ENCODE results near the gene VPS11.
"Not testable (repeated sequence)": the region's sequence is repeated elsewhere in the genome, so short reads cannot be mapped to it uniquely, and the experiment has no call there.

VPS11 gene

DNA sequence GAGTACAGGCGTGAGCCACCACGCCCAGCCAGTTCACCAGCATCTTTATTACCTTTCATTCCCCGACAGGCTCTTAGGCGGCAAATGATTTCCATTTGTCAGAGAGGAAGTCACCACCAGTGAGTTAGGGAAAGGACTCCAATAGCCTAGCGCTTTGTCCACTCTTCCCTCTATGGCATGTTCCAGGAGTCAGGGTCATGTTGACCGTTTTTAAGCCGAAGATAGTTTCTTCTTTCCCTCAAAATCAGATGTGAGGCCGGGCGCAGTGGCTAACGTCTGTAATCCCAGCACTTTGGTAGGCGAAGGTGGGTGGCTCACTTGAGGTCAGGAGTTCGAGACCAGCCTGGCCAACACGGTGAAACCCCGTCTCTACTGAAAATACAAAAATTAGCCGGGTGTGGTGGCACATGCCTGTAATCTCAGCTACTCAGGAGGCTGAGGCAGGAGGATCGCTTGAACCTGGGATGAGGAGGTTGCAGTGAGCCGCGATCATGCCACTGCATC, 35.6 kb downstream of the VPS11 start:
- DNase-seq (ENCODE audit: low spot score) = not testable (repeated sequence)

DNA sequence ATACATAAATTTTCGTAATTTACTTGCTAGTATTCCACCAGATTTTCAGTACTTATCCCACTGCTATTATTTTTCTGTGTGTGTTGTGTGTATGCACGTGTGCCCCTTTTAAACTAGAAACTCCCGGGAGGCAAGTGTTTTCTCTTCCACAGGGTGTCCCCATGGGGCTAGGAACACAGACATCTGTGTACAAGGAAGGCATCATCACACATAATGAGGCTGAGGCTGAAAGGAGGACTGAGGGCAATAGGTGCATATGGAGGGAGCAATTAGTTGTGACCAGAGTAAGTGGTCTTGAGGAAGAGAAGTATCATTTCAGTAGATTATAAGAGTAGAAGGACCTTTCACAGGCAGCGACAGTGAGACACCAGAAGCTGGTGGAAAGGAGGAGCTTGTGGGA, 36.2 kb downstream of the VPS11 start:
- DNase-seq (ENCODE audit: low spot score) = no peak

GRCh38 chr11:119106564-119107537, 39.2 kb downstream of the VPS11 start, which contains the start of gene C2CD2L:
C2CD2L (plus strand) TSS chr11:119107344; CDS start chr11:119107742, 398 bp downstream.
- DNase-seq (ENCODE audit: low spot score) = peak; percentile 92

DNA sequence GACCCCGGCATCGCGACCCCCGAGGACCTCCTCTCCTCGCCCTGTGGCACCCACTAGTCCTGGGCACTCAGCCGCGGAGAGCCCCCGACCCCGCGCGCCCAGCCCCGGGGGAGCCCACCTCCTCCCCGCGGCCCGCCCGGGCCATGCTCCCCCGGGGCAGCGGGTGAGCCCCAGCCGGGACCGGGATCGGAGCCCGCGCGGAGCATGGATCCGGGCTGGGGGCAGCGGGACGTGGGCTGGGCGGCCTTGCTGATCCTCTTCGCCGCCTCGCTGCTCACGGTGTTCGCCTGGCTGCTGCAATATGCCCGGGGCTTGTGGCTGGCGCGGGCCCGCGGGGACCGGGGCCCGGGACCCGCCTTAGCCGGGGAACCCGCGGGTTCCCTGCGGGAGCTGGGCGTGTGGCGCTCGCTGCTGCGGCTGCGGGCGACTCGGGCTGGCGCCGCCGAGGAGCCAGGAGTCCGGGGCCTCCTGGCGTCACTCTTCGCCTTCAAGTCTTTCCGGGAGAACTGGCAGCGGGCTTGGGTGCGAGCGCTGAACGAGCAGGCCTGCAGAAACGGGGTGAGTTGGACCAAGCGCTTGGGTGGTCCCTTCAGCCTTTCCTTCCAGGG, 40.0 kb downstream of the VPS11 start:
- DNase-seq (ENCODE audit: low spot score) = no peak

- no peak for DNase-seq (ENCODE audit: low spot score)
Observed at GRCh38 chr11:119108146-119108856, 40.7 kb downstream of the VPS11 start.

- no peak for DNase-seq (ENCODE audit: low spot score)
Observed at GRCh38 chr11:119108857-119109221, 41.2 kb downstream of the VPS11 start.

- DNase-seq (ENCODE audit: low spot score) = no peak
Observed at GRCh38 chr11:119109843-119110242, 42.2 kb downstream of the VPS11 start.

DNA sequence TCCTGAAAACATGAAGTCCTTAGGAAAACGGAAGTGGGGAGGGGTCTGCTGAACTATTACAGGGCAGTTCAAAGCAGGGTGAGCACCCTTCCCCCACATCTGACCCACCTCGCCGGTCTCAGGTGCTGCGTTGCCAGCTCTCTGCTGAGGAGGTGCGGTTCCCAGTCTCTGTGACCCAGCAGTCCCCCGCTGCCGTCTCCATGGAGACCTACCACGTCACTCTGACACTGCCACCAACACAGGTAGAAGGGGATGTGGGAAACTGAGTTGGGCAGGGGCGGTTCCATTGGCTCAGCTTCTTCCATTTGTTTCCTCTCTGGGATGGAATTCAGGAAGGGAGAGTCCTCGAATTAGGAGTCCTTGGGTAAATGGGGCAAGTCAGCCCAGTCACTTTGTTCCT, 42.8 kb downstream of the VPS11 start:
- DNase-seq (ENCODE audit: low spot score) = no peak

GRCh38 chr11:119111361-119111925, 43.8 kb downstream of the VPS11 start:
- DNase-seq (ENCODE audit: low spot score) = no peak

GRCh38 chr11:119112314-119113020, 44.8 kb downstream of the VPS11 start:
- DNase-seq (ENCODE audit: low spot score) = no peak

- DNase-seq (ENCODE audit: low spot score) = no peak
Observed at GRCh38 chr11:119113716-119114115, 46.1 kb downstream of the VPS11 start.

GRCh38 chr11:119114351-119114750, 46.7 kb downstream of the VPS11 start:
- DNase-seq (ENCODE audit: low spot score) = no peak

DNA sequence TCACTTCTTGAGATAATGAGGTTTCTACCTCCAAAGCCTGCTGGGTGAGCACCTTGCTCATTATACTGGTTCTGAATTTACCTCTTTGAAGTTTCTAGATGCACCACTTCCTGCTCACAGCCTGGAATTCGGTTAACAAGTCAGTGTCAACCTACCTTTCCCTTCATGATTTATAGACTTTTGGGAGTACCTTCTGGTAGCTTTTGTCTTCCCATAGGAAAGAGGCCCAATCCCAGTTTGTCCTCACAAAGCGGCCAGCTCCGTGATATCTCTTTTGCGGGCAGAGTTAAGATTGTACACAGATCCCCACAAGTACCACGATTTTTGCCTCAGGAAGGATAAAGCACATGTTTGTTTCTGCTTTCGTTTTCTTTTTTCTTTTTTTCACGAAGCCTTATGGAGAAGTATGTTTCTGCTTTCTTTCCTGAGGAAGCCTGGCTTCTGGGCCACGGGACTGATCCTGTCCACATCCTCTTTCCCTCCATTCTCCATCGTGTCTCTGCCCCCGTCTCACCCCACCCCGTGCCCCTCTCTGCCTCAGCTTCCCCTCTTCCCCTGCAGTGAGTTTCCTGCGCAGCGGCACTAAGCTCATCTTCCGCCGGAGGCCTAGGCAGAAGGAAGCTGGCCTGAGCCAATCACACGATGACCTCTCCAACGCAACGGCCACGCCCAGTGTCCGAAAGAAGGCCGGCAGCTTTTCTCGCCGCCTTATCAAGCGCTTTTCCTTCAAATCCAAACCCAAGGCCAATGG, 48.0 kb downstream of the VPS11 start:
- DNase-seq (ENCODE audit: low spot score) = no peak

- no peak for DNase-seq (ENCODE audit: low spot score)
Observed at GRCh38 chr11:119116235-119116594, 48.6 kb downstream of the VPS11 start.

GRCh38 chr11:119116601-119117000, 49.0 kb downstream of the VPS11 start:
- DNase-seq (ENCODE audit: low spot score) = no peak

DNA sequence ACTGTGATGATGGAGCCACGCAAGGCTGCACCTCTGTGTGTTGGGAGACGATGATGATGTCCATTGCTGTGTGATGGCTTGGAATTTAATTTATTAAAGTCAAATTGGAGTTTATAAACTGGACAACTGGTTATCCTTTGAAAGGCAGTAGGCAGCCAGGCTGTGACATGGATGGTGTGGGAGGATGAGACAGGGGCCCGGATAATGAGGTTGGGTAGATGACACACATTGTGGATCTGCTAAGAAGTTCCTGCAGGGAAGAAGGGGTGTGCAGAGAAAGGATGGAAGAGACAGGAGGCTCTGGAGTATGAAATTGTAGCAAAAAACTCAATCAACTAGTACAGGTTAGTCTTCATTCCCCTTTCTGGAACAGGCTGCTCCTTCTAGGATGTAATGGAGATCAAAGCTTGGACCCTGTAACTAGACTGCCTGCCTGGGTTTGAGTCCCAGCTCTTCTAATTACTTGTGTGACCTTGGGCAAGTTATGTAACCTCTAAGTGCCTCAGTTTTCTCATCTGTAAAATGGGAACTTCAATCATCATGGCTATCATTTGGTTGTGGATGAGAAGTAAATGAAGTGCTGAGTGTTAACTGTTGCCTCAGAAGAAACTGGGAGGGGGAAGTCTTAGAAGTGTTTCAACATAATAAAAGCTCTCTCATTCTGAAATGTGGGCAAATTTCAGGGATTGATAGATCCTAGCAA, 49.5 kb downstream of the VPS11 start:
- DNase-seq (ENCODE audit: low spot score) = no peak

GRCh38 chr11:119118227-119118626, 50.6 kb downstream of the VPS11 start:
- DNase-seq (ENCODE audit: low spot score) = no peak

GRCh38 chr11:119118946-119119345, 51.3 kb downstream of the VPS11 start:
- no peak for DNase-seq (ENCODE audit: low spot score)

- no peak for DNase-seq (ENCODE audit: low spot score)
Observed at GRCh38 chr11:119120639-119121007, 53.0 kb downstream of the VPS11 start.

All from activated CD4-positive, alpha-beta T cell treated with anti-CD3 and anti-CD28 coated beads, Interleukin-2, Interleukin-4, amounts not matched to agents 100 ng/mL and 50 ng/mL, durations not matched to agents 16 hours and 8 hours (primary cell).